UCSD-AML1 (cell line): ENCODE measurements around the gene BORCS6.

ENCODE experiments used
- DNase-seq: peaks from one replicate; lab custom pipeline; 2025; ENCODE audit not compliant: unreplicated experiment; lab: John Stamatoyannopoulos, UW

Gene BORCS6

DNA sequence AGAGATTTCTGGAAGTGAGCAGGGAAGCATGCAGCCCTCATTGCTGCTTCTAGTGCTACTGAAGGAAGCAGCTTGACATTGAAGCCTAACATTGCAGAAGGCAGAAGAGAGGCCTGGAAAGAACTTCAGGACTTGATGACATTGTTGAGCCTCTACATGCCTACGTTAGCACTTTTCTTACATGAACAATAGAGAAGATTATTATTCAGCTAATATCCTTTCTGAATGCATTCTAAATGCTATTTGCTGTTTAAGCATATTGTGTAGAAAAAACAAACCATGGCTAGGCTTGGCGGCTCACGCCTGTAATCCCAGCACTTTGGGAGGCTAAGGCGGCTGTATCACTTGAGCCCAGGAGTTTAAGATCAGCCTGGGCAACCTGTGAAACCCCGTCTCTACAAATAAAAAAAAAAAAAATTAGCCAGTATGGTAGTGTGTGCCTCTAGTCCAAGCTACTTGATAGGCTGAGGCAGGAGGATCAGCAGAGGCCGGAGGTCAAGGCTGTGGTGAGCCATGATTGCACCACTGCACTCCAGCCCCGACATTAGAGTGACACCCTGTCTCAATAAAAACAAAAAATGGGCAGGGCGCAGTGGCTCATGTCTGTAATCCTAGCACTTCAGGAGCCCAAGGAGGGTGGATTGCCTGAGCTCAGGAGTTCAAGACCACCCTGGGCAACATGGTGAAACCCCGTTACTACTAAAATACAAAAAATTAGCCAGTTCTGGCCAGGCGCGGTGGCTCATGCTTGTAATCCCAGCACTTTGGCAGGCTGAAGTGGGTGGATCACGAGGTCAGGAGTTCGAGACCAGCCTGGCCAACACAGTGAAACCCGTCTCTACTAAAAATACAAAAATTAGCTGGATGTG is 22.6 kb upstream of the BORCS6 start:
- no peak for DNase-seq

DNA sequence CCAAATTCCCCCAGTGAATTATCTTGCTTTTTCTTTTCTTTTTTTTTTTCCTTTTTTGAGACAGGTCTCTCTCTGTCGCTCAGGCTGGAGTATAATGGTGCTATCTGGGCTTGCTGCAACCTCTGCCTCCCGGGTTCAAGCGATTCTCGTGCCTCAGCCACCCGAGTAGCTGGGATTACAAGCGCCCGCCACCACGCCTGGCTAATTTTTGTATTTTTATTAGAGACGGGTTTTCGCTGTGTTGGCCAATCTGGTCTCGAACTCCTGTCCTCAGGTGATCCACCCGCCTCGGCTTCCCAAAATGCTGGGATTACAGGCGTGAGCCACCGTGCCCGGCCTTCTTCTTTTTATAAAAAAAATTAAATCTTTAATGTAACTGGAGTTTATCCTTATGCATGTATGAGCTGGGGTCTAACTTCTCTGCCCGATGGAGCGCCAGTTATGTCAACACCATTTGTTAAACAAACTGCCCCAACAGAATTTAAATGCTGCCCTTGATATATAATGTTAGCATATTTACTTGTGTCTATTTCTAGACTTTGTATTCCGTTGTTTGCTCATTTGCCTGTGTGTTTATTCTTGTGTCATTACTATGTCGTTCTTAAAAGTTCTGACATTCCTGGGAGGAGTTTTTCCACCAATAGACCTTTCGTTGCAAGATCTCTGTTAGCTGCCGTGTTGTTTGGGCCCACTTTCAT is 20.9 kb upstream of the BORCS6 start:
- DNase-seq, result no peak

DNA sequence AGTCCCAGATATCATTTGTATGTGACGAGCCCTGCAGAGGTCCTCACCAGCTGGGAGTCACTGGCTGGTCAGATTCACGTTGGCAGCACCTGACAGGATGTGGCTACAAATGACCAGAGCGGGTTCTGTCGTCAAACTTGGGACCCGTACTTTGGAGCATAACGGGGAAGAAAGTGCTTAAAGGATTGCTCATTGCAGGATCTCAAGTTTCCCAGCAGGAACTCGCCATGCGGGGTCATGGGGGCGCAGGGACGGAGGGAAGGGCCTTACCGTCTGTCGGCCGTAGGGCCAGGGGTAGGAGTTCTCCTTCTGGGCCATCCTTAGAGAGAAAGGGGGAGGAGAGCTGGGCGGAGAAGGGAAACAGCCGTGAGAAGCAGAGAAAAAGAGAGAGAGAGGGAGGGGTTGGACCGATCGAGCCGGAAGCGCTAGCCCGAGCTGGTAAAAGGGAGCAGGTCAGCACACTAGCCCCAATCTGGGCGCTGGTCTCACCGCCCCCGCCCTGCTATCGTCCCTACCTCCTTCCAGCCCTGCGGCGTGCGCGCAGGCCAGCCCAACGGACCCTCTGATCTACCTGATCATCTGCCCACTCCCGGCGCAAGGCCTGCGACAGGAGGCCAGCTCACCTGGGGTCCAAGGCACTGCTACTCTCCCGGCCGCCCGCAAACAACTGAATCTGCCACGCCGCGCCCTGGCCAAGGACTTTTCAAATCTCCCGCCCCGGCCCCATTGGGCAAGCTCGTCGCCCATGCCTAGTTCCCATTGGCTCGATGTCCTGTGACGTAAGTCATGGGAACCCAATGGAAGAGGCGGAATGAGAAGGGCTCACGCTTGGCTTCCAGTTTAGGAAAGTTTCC is 20.2 kb upstream of the BORCS6 start, which contains the start of gene AURKB:
AURKB (minus strand) TSS at position 669 of the 854 bp plus-strand sequence; CDS start at position 318, 351 bp downstream.
- DNase-seq, result peak; percentile 86

DNA sequence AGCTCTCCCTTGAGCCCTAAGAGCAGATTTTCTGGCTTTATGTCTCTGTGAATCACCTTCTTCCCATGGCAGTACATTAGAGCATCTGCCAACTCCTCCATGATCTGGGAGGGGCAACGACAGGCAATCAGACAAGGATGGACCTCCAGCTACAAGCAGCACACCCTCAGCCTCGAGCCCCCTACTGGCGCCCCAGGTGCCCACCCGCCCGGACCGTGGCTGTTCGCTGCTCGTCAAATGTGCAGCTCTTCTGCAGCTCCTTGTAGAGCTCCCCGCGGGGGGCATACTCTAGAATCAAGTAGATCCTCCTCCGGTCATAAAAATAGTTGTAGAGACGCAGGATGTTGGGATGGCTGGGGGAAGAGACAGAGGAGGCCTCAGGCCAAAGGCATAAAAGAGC is 16.6 kb upstream of the BORCS6 start:
- no peak for DNase-seq

DNA sequence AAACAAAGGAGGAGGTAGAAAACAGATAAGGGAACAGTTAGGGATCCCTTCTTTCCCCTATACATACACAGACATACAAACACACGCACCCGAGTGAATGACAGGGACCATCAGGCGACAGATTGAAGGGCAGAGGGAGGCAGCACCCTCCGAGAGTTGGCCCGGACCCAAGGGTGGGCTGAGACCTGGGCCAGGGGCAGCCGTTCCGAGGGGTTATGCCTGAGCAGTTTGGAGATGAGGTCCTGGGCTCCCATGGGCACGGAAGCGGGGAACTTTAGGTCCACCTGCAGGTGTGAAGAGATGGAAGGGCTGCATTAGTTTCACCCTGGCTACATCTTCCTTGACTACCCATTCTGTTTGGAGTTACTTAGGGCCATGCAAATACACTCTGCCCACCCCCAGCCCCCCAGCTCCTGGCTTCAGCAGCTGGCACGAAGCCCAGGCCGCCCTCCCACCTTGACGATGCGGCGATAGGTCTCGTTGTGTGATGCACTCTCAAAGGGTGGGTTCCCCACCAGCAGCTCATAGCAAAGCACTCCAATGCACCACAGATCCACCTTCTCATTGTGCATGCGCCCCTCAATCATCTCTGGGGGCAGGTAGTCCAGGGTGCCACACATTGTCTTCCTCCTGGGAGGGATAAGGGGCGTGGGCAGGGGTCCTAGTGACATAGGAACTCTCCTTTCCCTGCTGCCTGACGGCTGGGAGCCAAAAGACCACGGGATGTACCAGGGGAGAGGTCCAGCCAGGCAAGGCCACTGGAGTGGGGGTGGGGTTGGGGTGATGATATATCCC is 15.0 kb upstream of the BORCS6 start:
- no peak for DNase-seq

DNA sequence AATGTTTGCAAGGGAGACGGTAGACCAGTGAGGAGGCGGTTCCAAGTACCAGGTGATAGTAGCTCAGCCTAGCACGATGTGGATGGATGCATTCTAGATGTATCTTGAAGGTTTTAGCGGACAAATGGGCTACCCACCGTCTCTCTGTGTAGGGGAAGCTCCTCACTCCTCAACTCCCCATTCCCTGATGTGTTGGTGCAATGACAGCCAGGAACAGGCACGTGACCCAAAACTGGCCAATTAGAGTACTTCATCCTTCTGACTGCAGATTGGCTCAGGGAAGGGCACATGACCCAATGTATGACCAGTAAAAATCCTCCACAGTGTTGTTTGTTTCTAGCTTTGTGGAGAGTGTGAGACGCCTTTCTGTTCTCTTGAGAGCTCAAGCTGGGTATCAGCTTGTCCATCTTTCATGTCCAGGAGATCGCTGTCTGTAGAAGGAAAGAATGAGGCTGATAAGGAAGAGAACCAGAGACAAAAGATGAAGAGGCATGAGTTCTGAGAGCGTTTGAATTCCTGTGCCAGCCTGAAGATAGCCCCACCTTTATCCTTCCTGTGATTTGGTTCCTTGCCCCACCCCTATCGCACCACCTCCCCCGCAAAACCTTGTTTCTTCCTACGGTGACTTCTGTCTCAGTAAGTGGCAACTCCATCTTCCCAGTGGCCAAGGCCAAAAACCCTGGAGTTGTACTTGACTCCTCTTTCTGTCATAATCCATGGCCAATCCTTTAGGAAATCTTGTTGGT is 2.3 kb upstream of the BORCS6 start:
- DNase-seq, result no peak

DNA sequence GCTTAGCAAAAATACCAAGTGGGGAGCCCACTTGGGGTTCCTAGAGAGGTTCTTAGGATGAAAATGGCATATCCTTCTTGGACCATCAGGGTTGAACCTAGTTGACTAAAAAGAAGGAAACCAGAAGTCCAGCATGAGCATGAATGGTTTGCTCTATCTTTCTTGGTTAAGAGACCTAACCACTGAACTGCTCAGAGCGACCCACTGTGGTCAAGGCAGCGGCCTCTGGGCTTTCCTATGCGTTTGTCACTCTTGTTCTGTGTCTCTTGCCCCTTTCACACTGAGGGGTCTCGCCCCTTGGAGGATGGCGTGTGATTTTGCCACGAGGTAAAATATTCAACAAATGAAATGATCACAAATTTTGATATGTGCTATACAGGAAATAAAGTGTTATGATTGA is 526 bp upstream of the BORCS6 start:
- no peak for DNase-seq

DNA sequence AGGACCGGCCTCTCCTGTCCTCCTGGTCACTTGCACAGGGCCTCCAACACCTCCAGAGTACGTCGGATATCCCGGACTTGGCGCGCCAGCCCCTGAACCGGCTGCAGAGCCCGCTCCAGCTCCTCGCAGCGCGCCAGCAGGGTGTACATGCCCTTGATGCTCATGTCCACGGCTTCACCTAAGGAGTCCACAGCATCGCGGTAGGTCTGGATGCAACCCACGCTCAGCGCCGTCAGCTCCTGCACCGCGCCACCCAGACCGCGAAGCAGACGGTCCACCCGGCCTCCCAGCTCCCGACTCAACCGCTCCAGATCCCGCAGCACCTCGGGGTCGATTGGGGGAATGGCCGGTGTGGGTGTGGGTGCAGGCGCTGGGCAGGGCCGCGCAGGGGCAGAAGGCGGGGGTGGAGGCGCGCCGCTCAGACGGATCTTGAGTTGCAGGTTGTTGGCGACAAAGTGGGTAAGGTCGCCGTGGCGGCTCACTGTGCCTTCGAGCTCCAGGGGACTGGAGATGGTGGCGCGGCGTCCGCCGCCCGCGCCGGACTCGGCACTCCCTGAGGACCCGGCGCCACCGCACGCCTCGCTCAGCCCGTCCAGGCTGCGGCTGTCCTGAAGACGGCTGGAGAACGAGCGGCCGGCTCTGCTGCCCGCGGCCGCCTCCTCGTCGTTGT is 804 bp downstream of the BORCS6 start:
- DNase-seq, result no peak

DNA sequence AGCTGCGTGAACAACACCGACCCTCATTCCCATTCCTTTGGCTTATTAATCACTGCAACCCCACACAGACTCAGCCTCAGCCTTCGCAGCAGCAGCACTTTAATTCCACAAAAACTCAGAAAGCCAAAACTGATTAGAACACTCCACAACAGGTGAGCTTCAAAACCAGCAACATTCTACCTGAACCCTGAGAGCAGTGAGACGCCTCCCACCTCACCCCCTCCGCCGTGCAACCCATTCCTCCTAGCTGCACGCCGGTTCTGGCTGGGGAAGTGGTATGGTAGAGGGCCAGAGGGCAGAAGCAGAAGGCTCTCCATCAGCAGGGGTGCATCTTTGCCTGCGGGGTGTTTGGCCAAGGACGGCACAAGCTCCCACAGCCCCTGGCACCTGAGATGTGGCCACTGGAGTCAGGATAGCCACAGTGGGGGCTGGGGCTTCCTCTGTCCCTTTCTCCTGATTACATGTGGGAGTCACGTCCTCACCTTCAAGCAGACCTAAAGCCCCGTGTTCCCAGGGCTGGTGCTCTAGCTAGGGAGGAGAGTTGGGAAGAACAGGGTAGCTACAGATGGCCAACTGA is 1.6 kb downstream of the BORCS6 start:
- DNase-seq, result no peak

DNA sequence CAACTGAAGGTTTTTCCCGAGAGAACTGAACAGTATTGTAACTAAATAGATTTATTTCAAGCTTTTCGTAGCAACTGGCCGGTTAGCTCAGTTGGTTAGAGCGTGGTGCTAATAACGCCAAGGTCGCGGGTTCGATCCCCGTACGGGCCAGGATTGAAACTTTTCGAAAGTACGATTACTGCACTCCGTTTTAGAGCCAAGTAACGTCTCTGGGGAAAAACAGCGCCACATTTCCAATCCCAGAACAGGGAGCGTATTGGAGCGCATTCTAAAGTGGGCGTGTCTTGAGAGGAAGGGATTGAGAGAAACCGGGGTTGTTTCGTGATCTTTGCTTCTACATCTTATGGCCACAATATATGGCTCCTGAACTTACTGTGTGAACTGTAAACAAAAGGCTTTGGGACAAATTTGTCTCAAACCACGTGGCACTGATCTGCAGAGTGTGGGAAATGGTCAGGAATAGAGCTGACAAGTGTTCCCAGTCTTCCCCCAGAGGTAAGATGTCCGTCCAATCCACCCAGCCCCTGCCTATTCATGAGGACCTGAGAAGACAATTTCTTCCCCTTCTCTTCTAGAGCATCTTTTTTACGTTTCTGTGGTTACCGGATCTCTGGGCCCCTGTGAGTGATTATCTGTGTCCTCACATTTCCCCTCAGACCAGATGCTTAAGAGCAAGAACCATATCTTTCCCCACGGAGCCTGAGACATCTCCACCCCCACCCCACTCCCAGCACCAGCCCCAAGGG is 2.3 kb downstream of the BORCS6 start:
- peak; percentile 93 for DNase-seq

DNA sequence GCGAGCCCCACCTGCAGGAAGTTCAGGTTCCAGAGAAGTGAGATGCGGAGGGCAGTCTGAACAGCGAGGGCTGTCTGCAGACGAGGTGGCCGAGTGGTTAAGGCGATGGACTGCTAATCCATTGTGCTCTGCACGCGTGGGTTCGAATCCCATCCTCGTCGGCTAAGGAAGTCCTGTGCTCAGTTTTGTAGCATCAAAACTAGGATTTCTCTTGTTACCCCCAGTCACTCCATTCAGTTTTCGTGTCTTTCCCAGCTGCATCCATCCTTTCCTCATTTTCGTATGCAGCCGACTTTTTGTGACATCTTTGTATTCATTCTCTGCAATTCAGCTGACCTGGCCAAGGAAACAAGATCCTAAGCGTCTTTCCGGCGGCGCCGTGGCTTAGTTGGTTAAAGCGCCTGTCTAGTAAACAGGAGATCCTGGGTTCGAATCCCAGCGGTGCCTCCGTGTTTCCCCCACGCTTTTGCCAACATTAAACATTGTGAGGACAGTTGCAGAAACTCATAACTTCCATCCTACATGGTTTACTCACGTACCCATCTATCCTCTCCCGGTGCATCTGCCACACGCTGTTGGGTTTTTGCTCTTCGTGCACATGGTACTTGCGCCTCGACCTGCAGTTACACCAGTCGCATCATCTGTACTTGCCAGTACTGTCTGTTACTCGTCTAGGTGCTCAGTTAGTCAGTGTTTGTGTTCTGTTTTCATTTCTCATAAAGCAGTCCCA is 3.0 kb downstream of the BORCS6 start:
- peak; percentile 94 for DNase-seq

DNA sequence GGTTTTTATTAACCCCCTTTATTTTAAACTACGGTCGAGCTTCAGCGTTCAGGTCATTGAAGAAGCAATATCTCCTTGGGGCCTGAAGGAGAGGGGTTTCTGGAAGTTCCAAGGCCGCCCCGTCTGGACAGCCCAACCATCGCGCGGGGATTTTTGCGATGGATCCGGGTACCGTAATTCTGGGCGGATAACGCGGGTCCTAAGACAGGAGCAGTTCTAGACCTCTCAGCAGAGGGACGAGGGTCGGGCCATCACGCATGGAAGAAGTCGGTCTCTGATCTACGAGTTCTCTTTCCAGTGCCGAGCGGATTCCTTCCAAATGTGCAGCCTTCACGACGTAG is 3.6 kb downstream of the BORCS6 start:
- DNase-seq, result no peak

DNA sequence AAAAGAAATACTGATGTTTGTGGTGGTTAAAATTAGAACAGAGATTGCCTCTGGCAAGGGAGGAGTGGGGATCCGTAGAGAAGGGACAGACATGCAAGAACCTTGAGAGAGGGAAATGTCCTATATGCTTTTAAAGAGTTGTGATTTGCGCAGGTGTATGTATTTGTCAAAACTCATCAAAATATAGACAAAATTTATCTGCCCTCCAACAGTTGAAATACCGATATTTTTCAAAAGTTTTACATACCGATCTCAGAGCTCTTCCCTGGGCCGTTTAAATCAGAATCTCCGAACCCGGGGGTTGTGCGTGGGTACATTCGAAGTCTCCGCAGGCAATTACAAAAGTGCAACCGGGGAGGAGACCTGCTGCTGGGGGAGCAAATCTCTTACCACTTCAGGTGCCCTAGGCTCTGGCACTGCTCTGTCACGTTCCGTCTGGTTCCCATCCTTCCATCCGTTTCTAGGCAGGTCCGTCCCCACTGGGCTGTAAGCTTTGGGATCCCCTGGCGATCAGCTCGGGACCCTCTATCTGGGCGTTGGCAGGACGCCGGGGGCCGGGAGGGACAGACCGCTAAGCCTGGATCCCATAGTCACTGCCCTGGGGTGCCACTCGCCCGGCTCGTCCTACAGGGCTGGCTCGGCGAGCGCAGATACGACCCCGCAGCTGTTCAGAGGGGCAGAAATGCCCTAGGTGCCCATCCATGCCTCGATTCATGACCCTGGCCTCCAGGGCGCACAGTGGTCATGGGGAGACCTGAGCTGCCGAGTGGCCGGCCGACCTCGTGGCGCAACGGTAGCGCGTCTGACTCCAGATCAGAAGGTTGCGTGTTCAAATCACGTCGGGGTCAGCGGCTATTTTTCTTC is 4.2 kb downstream of the BORCS6 start:
- peak; percentile 87 for DNase-seq

DNA sequence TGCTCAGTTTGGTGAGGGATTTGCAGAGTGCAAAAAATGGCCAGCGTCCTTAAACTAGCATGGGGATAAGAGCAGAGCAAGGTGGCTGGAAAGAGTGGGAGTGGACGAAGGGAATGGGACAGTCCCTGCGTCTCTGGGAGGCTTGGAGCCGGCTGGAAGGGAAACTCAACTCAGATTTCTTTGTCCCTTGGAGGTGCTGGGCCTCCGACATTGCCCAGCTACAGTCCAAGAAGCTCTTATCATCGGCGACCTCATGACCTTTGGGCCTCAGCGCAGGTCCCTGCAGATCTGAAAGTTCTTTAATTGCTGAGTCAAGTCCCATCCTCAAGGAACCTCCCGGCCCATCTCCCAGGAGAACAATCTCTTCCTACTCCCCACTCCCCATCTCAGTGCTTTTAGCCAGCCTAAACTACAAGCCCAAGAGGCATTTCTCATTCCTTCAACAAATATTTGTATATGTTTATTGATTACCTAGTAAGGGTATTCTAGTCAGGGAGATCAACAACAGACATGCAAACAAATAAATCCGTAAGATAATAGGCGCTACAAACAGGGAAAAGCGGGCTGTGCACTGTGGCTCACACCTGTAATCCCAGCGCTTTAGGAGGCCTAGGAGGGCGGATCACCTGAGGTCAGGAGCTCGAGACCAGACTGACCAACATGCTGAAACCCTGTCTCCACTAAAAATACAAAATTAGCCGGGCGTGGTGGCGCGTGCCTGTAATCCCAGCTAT is 12.8 kb downstream of the BORCS6 start:
- DNase-seq, result no peak

DNA sequence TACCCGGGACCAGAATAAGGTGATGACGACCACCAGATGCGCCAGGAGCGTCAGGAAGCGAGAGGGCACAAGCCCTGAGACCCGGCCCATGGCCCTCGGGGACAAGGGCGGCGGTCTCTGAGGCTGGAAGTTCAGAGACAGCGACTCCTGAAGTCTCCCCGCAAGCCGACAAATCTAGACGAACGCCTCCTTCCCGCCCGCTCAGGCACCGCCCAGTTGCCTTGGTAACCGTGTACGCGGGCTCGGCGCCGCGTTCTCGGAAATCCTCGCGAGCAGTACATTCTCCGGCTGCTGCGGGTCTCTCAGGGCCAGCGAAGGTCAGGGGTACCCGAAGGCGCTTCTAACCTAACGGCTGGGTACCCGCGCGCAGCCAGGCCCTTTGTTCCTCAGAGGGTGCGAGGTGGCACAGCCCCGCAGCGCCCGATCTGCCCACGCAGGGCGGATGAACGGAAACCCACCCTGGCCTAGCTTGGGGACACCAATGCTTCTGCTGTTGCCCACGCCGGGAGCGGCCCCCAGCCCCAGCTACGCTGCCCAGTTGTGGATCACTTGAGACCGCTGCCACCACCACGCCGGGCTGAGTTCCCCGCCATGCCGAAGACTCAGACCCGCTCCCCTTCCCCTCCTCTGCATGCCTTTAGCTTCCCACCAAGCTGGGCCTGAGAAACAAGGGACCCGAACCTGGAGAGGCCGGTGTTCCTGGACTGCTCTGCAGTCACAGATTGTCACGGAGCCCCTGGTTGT is 13.6 kb downstream of the BORCS6 start, which contains the start of gene TMEM107:
TMEM107 (minus strand) TSS at position 184 of the 744 bp plus-strand sequence; CDS start at position 90, 94 bp downstream.
- DNase-seq, result peak; percentile 86
